Neural cell (in vitro differentiated cells): Measurements from ENCODE around the gene MICAL2. TPM values are rescaled to one million over a fixed set of nuclear protein-coding genes. Genes with fewer than 3 reads are reported as not detected.

Experiments
- H2AFZ ChIP-seq: fragments of 200-600, 300-800 bp; sonication (generic), shearing (Covaris generic); 2 replicates; pipeline ENCODE4 v1.6.0; 2014; ENCODE audit warnings: low read depth, mild to moderate bottlenecking, antibody characterized with exemption, low read length, moderate library complexity
- H3F3A ChIP-seq: fragments of 200-600 bp; shearing (Covaris generic); 2 replicates; pipeline ENCODE4 v1.6.1; 2016; ENCODE audit warnings: mild to moderate bottlenecking, moderate library complexity, mixed read lengths, antibody characterized with exemption, low read length; ENCODE audit not compliant: insufficient read depth, poor library complexity, severe bottlenecking
- H3K27ac ChIP-seq: fragments of 200-600, 300-800 bp; sonication (generic), shearing (Covaris generic); 2 replicates; pipeline ENCODE4 v1.5.1; 2014; ENCODE audit warnings: mild to moderate bottlenecking, low read length, moderate library complexity
- H3K27me3 ChIP-seq: fragments of 300-800, 200-600 bp; sonication (generic), shearing (Covaris generic); 2 replicates; pipeline ENCODE4 v1.6.0; 2014; ENCODE audit warnings: mild to moderate bottlenecking, low read depth, low read length, moderate library complexity; ENCODE audit not compliant: insufficient read depth
- H3K36me3 ChIP-seq: fragments of 300-800, 200-600 bp; sonication (generic), shearing (Covaris generic); 2 replicates; pipeline ENCODE4 v1.5.1; 2014; ENCODE audit warnings: mild to moderate bottlenecking, antibody characterized with exemption, low read length, moderate library complexity; ENCODE audit not compliant: insufficient read depth
- H3K4me2 ChIP-seq: fragments of 300-800, 200-600 bp; sonication (generic), shearing (Covaris generic); 2 replicates; pipeline ENCODE4 v1.6.0; 2014; ENCODE audit warnings: mild to moderate bottlenecking, low read length
- H3K4me3 ChIP-seq: fragments of 300-800, 200-600 bp; sonication (generic), shearing (Covaris generic); 2 replicates; pipeline ENCODE4 v1.5.1; 2014; ENCODE audit warnings: mild to moderate bottlenecking, low read length, moderate library complexity
- H3K79me2 ChIP-seq: fragments of 200-600 bp; shearing (Covaris generic); replicated peaks from 2 replicates; pipeline ENCODE4 v1.6.0; 2014; ENCODE audit warnings: mild to moderate bottlenecking, low read length, moderate library complexity; ENCODE audit not compliant: insufficient read depth
- H3K9ac ChIP-seq: fragments of 300-800, 200-600 bp; sonication (generic), shearing (Covaris generic); 2 replicates; pipeline ENCODE4 v1.6.1; 2016; ENCODE audit warnings: mild to moderate bottlenecking, low read length, mixed read lengths
- H3K9me2 ChIP-seq: fragments of 200-600 bp; shearing (Covaris generic); 2 replicates; pipeline ENCODE4 v1.6.1; 2016; ENCODE audit warnings: mild to moderate bottlenecking, low read length, mixed read lengths; ENCODE audit not compliant: insufficient read depth
- H3K9me3 ChIP-seq: fragments of 200-600, 300-800 bp; sonication (generic), shearing (Covaris generic); 2 replicates; pipeline ENCODE4 v1.6.1; 2016; ENCODE audit warnings: mild to moderate bottlenecking, mixed run types, low read length, moderate library complexity, mixed read lengths
- H4K20me1 ChIP-seq: fragments of 200-600 bp; shearing (Covaris generic); 2 replicates; pipeline ENCODE4 v1.6.1; 2016; ENCODE audit warnings: mild to moderate bottlenecking, mixed run types; ENCODE audit not compliant: insufficient read depth
- EP300 ChIP-seq: fragments of 450-650 bp; conservative IDR thresholded peaks from 2 replicates; pipeline ENCODE4 v1.6.1; 2014; ENCODE audit warnings: antibody characterized with exemption, mild to moderate bottlenecking, moderate library complexity; ENCODE audit not compliant: poor library complexity, severe bottlenecking
- EZH2 ChIP-seq: fragments of 200-600, 300-800 bp; shearing (Covaris generic), sonication (generic); IDR thresholded peaks from 2 replicates; pipeline ENCODE4 v1.6.1; 2014; ENCODE audit warnings: antibody characterized with exemption, low read length, borderline replicate concordance, mild to moderate bottlenecking; ENCODE audit not compliant: insufficient read depth, poor library complexity, severe bottlenecking
- POLR2AphosphoS5 ChIP-seq: IDR thresholded peaks from 2 replicates; pipeline ENCODE4 v1.6.1; 2012
- RAD21 ChIP-seq: fragments of 450-650 bp; conservative IDR thresholded peaks from 2 replicates; pipeline ENCODE4 v1.6.1; 2014; ENCODE audit warnings: antibody characterized with exemption, mild to moderate bottlenecking, moderate library complexity
- SMC3 ChIP-seq: fragments of 450-650 bp; conservative IDR thresholded peaks from 2 replicates; pipeline ENCODE4 v1.6.1; 2014; ENCODE audit warnings: antibody characterized with exemption, mild to moderate bottlenecking, moderate library complexity; ENCODE audit not compliant: poor library complexity
- TAF1 ChIP-seq: IDR thresholded peaks from 2 replicates; pipeline ENCODE4 v1.6.1; 2012; ENCODE audit warnings: low read depth
- polyA plus RNA-seq: library from polyadenylated mRNA; depleted of rRNA; stranded (reverse); fragments of >200 nt; gene quantifications from 2 replicates; pipeline ENCODE4 v1.2.3, GENCODE V29; 2014
- TF ChIP-seq, protein P1 (sequence below): fragments of 450-650 bp; IDR thresholded peaks from 2 replicates; pipeline ENCODE4 v1.5.1; 2014; ENCODE audit warnings: antibody characterized with exemption, mild to moderate bottlenecking, moderate library complexity; ENCODE audit not compliant: poor library complexity, severe bottlenecking
- TF ChIP-seq, protein P2 (sequence below): IDR thresholded peaks from 2 replicates; pipeline ENCODE4 v1.6.1; 2012; ENCODE audit warnings: borderline replicate concordance

The MICAL2 gene
- polyA plus RNA-seq, 1 donor from 2014 or later: 2.2 TPM

GRCh38 chr11:12159351-12160099 is 49.1 kb downstream of the MICAL2 start:
- Histone ChIP-seq H3K4me2 (no peak overlapping the region), H3F3A (no peaks in the 10 kb centered on the region), H3K9me2 (no peaks in the 10 kb centered on the region), H3K9ac (no peak overlapping the region), H3K27me3 (no peaks in the 10 kb centered on the region), H3K4me3 (no peak overlapping the region), H4K20me1 (no peaks in the 10 kb centered on the region), H3K27ac (no peak overlapping the region), H3K79me2 (no peaks in the 10 kb centered on the region), H3K9me3 (no peaks in the 10 kb centered on the region), H3K36me3 (no peaks in the 10 kb centered on the region), H2AFZ (no peak overlapping the region)
- no peak for TF ChIP-seq EZH2
- TF ChIP-seq, protein P1, sequence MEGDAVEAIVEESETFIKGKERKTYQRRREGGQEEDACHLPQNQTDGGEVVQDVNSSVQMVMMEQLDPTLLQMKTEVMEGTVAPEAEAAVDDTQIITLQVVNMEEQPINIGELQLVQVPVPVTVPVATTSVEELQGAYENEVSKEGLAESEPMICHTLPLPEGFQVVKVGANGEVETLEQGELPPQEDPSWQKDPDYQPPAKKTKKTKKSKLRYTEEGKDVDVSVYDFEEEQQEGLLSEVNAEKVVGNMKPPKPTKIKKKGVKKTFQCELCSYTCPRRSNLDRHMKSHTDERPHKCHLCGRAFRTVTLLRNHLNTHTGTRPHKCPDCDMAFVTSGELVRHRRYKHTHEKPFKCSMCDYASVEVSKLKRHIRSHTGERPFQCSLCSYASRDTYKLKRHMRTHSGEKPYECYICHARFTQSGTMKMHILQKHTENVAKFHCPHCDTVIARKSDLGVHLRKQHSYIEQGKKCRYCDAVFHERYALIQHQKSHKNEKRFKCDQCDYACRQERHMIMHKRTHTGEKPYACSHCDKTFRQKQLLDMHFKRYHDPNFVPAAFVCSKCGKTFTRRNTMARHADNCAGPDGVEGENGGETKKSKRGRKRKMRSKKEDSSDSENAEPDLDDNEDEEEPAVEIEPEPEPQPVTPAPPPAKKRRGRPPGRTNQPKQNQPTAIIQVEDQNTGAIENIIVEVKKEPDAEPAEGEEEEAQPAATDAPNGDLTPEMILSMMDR: no peak
- no peak for TF ChIP-seq SMC3
- TF ChIP-seq, protein P2, sequence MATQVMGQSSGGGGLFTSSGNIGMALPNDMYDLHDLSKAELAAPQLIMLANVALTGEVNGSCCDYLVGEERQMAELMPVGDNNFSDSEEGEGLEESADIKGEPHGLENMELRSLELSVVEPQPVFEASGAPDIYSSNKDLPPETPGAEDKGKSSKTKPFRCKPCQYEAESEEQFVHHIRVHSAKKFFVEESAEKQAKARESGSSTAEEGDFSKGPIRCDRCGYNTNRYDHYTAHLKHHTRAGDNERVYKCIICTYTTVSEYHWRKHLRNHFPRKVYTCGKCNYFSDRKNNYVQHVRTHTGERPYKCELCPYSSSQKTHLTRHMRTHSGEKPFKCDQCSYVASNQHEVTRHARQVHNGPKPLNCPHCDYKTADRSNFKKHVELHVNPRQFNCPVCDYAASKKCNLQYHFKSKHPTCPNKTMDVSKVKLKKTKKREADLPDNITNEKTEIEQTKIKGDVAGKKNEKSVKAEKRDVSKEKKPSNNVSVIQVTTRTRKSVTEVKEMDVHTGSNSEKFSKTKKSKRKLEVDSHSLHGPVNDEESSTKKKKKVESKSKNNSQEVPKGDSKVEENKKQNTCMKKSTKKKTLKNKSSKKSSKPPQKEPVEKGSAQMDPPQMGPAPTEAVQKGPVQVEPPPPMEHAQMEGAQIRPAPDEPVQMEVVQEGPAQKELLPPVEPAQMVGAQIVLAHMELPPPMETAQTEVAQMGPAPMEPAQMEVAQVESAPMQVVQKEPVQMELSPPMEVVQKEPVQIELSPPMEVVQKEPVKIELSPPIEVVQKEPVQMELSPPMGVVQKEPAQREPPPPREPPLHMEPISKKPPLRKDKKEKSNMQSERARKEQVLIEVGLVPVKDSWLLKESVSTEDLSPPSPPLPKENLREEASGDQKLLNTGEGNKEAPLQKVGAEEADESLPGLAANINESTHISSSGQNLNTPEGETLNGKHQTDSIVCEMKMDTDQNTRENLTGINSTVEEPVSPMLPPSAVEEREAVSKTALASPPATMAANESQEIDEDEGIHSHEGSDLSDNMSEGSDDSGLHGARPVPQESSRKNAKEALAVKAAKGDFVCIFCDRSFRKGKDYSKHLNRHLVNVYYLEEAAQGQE: no peak
- TF ChIP-seq EP300: no peak
- no peak for TF ChIP-seq RAD21

DNA sequence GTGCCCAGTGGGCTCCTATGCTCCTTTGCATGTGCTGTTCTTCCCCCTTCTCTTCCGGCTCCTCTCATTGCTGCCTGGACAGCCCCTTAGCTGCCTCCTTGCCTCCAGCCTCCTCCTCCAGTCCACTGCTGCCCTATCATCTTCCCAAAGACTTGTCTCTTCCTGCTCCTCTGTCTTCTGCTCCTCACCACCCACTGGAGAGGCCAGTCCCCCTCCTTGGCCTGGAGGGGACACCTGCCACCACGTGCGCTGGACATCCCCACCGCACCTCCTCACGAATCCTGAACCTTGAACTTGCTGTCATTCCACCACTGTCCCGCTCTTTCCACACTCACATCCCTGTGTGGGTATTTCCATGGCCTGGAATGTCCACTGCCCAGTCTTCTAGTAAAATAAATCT is 49.8 kb downstream of the MICAL2 start:
- TF ChIP-seq, protein P2: no peak
- TF ChIP-seq TAF1: no peak
- no peak for TF ChIP-seq POLR2AphosphoS5
- TF ChIP-seq, protein P1: no peak
- H3K9me3 ChIP-seq: no peaks in the 10 kb centered on the region
- H3K4me2 ChIP-seq: no peak overlapping the region
- H3K79me2 ChIP-seq: no peaks in the 10 kb centered on the region
- no peaks in the 10 kb centered on the region for H3F3A ChIP-seq
- no peaks in the 10 kb centered on the region for H3K27me3 ChIP-seq
- no peak overlapping the region for H2AFZ ChIP-seq
- H3K36me3 ChIP-seq: no peaks in the 10 kb centered on the region
- H4K20me1 ChIP-seq: no peaks in the 10 kb centered on the region
- no peak overlapping the region for H3K4me3 ChIP-seq
- no peak overlapping the region for H3K9ac ChIP-seq
- no peak overlapping the region for H3K27ac ChIP-seq
- H3K9me2 ChIP-seq: no peaks in the 10 kb centered on the region
